Activated CD8-positive, alpha-beta T cell treated with anti-CD3 and anti-CD28 coated beads, Interleukin-2, amount 10 ng/mL, durations not matched to agents 7 days and 5 days (primary cell): ENCODE measurements around the gene TMEM171. TPM values are rescaled to one million over a fixed set of nuclear protein-coding genes. Genes with fewer than 3 reads are reported as not detected.

Source experiments
- total RNA-seq, 2 experiments: library from RNA; stranded (reverse); gene quantifications; one replicate each; pipeline ENCODE4 v1.2.3, GENCODE V29; 2021

The TMEM171 gene
- total RNA-seq, 2 experiments from 2014 or later = not detected

Other genes with a start within 250 kb of the TMEM171 start
- under 1 TPM; 0.34 to 0.47 TPM for gene FCHO2, start 164.5 kb upstream of the TMEM171 start, total RNA-seq
- not detected for gene TMEM174, start 52.6 kb downstream of the TMEM171 start, total RNA-seq